GM21786 (cell line): ENCODE measurements around the gene PNKP.

ENCODE experiments used
- ATAC-seq: cut with Tn5 transposase; IDR thresholded peaks from one replicate; pipeline ENCODE4 v1.9.1; 2021; ENCODE audit not compliant: unreplicated experiment

The PNKP gene

DNA sequence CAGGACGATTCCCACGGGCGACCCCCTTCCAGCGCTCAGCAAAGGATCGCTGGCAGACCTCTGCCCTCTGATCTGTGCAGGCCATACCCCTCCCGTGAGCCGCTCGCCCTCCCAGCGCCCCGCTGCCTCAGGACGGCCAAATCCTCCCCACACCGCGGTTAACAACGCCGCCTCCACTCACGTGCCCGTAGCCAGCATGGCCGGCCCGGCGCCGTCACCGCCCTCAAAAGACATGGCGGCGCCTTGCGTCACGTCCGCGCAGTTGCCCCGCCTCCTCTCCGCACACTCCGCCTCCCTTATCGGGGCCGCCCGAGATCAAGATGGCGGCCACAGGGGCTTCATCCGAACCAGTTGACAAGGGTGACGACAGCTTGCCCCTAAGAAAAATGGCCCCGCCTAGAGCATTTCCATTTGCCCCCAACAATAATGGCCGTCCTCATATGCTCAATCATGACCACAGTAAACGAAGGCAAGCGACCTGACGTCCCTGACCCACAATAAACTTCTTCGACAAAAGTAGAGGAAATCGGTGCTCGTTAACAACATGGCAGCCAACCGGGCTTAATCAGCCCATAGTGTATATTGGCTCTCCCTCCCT is 9.1 kb upstream of the PNKP start:
- ATAC-seq: peak; percentile 45

DNA sequence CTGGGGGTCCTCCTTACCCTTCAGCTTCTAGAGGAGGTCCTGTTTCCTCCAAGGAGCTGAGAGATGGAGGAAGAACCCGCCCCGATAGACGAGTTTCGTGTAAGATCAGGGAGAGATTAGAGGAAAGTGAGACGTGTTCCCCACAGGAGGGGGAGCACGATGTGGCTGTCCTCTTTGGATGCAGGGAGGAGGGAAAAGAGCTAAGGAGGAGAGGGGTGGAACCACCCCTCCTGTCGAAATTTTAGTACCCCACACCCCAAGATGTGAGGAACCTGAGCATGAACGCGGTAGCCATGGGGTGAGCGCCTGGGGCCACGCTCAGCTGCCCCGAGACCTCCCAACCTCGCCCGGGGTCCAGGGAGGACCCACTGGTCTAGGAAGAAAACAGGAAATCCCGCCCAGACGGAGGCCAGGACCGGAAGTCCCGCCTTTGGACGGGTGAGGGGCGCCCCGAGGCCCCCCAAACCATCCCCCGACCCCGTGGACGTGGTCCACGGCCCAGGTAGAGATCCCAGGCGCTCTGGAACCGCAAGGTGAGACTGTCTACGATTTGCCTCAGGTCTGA is 8.6 kb upstream of the PNKP start:
- ATAC-seq: no peak

DNA sequence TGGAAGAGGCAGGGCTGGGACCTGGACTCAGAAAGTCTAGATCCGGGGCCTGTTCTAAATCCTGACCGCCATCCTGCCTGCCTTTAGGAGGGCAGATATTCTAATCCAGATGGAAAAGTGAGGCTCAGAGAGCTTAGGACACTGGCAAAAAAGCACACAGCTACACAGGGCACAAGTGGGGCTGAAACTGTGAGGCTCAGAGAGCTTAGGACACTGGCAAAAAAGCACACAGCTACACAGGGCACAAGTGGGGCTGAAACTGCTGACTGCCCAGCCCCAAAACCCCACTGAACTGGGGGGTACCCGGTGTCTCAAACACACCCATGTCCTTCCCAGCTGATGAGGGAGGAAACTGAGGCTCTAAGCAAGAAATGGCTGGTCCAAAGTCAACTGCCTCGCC is 7.8 kb upstream of the PNKP start:
- no peak for ATAC-seq

DNA sequence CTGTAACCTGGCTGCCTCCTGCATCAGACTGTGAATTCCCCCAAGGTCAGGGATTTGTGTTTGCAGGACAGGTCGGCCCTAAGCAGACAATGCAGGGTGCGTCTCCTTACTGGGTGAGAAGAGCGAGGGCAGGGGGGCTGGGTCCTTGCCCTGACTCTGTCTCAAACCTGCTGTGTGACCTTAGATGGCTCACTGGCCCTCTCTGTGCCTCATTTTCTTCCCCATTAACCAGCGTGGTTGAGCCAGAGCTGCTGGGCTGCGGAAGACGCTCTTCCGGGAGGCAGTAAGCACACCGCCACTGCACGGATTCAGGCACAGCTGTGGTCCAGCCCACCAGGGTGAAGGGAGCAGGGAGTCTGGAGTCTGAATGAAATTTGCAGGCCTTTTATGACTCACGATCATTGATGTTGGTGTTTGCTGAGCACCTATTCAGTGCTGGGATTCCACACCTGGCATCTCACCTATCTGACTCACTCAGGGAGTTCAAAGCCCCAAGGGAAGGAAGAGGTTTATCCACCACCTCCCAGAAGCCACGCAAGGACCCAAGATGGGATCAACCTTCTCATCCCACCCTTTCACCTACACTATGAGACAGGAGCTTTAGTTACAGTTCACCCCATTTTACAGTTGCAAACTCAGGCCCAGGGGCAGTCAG is 7.3 kb upstream of the PNKP start:
- ATAC-seq: no peak

DNA sequence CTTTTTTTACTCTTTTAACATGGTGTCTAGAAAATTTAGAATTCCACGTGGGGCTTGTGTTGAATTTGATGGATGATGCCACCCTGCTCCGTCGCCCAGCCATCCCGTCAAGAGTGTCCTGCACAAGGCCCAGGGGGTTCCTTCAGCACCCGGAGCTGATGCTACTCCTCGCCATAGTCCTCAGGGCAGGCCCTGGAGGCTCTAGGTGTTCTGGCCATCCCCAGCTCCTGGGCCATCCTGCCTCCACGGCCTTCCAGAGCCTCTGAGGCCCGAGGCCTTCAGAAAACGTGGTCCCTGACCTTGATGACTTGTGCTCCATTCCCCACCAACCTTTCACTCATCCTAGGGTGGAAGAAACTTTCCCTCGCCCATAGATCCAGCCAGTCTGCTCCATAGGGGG is 6.5 kb upstream of the PNKP start:
- no peak for ATAC-seq

DNA sequence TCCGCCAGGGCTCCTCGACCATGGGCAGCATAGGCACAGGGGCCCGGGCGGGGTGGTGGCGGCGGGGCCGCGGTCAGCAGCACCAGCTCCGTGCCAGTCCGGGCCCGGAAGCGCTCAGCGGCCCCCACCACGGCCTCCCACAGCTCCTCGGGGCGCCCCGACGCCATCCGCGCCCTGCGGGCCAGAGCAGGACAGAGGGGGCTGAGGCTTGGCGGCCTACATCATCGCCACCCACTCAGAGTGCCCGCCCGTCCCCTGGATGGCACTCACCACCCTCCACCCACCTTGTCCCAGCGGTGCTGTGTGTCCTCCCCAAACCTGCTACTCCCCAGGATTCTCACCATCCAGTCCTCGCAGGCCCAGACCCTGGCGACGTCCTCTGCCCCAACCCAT is 5.7 kb upstream of the PNKP start:
- no peak for ATAC-seq

DNA sequence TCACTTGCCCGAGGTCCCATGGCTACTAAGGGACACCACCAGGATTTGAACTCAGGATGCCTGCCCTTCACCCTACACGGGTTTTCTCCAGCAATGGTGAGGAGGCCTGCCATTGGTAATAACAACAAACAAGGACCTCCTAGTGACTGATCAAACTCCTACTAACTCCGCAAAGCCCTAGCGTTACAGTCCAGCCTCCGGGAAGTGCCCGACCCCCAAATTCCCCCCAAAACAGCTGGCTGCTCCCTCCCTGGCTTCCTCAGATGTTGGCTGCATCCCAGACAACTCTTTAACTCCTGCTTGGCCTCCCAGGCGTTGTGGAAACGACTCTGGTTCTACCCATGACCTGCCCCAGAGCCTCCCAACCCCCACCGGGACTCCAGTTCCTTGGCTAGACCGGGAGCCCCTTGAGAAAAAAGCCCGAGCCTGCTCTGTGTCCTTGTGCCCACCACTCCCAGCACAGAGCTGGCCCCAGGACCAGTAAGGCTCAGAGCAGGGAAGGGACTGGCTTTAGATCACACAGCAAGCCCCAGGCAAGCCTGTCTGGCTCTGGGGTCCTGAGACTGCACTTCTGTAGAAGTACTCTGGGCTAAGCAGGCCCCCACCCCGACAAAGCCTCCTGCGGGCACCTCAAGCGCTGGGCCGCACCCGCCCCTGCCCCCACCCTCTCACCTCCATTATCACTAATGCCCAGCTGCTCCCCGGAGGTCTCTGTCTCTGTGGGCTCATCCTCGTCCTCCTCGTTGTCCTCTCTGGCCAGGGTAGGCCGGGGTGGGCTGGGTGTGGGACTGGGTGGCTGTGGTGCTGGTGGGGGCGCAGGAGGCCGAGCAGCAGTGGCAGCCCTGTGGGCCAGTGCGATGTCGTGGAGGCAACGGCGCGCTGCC is 5.1 kb upstream of the PNKP start:
- no peak for ATAC-seq

DNA sequence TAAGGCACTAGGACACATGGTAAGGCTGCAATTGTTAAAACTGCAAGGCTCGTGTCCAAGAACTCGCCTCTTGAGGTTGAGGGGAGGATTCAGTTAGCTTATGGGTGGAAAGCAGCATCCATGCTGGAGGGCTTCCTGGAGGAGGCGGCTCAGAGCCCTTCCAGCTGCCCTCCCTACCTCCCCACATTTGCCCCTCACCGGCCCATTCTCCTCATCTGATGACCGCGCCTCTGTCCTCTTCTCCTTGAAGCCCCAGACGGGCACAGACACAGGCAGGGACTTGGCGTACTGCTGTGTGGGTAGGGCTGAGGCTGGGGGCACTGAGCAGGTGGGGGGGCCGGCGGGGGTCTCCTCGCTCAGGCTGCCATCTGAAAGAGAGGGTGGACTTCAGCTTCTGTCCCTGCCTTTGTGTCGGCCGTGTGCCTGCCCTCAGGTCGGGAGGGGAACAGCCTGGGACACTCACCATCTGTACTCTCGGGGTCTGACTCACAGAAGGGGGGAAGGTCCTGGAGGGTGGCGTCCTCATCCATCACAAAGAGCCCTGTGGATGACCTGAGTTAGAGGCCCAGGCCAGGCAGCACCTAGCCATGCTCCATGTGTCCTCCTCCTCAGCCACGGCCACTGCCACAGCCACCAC is 4.1 kb upstream of the PNKP start:
- no peak for ATAC-seq

DNA sequence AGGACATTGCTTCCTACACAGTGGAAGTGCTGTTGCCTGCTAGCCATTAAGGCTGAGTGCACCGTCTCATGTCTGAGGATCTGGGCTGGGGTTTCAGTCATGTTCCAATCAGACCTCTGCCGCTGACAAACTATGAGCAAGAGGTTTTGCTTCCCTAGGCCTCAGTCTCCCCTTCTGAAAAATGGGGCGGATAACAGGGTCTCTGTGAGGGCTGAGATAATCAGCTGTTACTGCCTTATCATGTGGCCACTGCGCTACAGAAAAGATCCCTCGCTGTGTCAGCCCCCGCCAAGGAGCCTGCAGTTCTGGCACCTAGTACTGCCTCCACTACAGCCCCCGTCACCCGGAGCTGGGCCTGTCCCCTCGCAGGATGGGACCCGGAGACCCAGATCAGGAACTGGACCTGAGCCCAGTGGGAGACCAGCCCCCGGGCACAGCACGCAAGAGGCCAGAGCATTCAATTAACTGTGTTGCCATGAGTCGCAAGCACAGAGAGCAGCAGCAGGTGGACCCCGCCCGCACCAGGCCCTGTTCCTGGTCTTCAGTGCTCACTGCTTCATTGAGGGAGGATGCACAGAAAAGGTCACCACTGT is 3.0 kb upstream of the PNKP start:
- ATAC-seq: no peak

DNA sequence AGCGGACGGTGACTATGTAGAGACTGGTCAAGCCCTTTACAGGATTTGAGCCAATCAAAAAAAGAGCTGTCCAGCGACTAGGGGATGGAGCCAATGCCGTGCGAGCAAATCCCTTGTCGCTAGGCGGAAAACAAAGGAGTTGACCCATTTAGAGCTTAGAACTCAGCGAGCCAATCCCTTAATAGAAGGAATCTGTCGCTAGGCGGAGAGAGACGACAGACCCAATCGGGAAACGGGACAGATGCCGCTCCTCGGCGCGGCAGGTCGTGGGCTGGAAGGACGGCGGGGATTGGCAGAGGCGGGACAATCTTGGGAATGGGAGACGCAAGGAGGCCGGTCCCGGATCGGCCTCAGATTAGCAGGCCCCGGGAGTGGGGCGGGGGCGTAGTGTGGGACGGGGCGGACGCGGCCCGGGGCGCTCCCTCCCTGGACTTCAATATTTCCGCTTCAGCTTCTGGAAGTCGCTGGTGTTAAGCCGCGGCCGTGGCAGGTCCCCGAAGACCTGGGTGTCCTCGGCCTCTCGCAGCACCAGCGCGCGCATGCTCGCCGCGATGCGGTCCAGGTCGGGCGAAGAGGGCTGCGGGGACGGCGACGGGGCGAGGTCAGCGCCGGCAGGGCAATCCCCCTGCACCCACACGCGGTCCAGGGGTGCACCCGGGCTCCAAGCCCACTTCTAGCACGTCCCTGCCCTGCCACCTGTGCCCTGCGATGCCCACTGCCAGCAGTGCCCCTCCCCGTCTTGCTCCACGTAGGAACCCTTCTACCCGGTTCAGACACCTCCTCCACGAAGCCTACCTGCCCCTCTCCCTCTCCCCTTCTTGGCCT is 2.3 kb upstream of the PNKP start:
- peak; percentile 72 for ATAC-seq

DNA sequence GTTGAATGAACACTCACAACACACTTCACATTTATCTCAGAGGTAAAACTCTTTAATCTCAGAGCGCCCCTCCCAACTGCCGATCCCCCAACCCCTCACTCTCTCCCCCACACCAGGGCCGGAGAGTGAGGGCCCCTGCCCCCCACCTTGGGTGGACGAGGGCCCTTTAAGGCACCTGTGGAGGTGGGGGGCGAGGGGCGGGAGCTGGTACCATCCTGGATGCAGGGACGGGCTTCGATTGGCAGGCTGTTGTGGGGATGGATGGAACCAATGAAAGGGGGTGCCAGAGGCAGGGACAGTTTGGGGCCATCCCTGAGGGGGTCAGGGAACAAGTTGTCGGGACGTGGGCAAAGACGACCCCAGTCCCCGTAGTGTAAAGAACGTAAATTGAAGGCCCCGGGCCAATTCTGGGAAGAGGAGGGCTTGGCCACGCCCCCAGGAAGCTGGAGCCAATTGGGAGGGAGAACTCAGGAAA is 1.7 kb upstream of the PNKP start:
- ATAC-seq: peak; percentile 2

DNA sequence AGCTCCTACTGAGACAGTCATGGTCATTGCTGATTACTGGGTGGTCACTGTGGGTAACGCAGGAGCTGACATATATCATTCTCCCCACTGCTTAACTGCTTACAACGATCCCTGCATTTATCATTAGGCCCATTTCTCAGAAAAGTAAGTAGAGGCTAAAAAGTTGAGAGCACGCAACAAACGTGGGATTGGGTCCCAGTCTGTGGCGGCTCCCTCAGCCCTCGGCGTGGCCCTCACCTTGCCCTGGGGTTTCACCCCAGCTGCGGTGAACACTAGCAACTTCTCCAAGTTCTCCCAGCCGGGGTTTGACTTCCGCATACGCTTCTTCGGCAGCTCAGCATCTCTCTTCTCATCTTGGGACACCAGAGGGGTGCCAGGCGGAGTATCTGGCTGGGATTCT is 2.5 kb downstream of the PNKP start:
- no peak for ATAC-seq

DNA sequence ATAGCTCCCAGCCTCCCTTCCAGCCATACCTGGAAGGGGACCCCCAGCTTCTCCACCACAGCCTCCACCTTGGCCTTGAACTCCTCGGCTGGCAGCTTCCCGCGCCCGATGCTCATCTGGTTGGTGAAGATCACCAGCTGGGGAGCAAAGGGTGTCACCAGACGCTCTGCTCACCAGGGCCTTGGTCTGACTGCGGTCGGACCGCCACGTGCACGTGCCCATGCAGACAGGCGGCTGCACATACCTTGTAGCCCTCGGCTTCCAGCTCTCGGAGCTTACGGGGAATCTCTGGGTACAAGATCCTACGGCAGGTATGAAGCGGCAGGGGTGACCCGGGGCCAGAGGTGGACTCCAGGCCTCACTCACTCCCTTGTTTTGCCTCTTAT is 3.4 kb downstream of the PNKP start:
- no peak for ATAC-seq

DNA sequence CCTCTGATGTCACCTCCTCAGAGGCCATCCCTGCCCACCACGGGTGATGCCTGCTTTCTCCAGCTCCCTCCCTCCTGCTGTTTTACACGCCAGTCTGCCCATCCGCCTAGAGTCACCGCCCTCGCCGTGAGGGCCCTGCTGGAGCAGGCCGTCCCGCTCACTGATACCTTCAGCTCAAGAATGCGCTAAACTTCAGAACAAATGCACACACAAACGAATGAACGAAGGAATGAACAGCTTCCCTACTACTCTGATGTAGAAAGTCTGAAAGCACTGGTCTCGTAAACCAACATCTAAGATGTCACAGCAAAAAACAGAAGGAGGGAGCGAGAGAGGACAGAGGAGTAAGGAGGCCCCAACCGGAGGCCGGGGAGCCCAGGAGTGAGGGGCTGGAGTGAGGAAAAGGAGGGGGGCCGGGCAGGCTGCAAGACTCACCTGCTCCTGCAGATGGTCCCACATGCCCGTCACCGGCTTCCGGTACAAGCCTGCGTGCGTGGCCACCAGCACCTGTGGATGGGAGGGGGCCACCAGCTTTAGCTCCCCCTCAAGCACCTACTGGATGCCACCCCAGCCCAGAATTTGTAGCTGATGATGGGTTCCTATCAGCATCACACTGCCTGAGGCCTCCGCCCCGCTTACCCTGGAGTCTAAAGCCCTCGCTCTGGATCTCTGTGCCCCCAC is 4.0 kb downstream of the PNKP start:
- no peak for ATAC-seq

DNA sequence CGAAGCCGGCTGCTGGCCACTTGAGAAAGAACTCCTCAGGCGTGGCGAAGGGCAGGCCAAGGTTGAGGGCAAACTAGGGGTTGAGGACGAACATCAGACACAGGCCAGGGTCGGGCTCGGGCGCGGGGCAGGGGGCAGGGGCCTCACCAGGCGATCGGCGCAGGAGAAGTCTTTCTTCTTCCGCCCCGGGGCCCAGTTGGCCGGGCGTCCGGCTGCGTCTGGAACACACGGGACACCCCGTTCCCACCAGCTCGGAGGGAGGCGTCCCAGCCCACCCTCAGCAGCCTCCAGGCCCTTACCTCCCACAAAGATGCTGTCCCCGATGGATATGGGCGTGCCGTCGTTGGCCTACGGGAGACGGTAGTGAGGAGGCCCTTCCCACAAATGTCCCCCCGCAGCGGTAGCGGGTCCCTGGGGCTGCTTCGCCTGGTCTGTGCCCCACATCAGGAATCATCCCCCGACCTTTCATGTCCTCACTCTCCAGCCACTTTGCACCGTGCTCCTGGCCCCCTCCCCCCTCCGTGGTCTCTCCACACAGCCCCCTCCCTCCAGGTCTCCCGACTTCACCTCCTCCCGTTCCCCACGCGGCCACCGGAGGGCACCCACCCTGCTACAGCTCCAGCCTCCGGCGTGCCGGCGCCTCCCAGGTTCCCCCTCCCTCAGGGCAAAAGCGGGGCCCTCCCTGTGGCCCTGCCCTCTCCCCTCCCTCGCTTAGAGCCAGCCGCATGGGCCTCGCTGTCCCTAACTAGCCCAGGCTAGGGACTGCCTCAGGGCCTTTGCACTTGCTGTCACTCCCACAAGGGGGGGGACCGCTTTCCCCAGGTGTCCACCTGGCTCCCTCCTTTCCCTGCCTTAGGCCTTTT is 4.8 kb downstream of the PNKP start:
- no peak for ATAC-seq

DNA sequence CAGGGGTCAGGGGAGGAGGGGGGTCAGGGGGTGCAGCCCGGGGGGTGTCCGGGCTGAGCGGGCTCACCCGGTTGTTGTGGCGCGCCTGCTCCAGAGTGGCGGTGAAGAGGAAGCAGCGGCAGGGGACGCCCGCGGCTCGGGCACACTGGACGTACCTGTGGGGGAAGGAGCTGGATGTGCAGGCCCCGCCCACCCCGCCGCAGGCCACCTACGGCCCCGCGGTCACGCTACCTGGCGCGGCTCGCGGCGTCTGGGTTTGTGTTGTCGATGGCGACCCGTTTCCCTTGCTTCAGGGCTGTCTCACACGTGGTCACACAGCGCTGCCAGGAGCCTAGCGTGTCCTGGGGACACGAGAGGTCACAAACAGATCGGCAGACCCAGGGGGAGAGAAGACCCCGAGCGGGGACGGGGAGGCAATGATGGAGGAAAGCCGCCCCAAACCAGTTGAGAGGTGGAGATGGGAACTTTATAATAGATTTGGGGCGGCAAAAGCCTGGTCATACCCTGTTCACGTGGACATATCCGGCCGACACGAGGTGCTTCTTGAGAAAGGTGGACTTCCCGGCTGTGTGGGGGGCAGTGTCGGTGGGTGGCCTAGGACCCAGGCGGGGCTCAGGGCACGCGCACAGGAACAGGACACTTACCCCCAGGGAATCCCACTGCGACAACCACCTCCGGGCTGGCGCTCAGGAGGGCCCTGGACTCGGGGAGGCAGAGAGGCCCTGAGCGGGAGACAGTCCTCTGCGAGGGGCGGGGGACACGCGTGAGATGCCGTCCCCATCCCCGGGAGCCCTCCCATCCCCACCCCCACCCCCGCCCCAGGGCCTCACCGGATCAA is 5.6 kb downstream of the PNKP start:
- ATAC-seq: no peak

DNA sequence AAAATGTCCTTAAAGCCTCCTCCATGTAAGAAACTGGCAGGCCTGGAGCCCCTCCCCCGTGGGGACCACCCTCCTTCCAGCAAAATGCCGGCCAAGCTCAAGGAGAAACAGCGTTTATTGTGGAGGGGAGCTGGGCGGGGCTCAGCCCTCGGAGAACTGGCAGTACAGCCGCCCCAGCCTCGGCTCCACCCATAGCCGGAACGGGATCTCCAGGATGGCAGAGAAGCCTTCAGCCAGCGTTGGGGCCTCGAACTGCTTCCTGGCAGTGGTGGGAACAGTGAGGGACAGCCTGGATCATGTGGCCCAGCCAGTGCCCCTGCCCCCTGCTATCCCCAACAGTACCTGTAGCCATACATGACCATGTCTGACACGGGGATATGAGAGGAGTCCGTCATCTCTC is 6.3 kb downstream of the PNKP start:
- ATAC-seq: no peak
